HPDE6-E6E7 (cell line): Measurements from ENCODE around the gene AK2.
"Not testable (repeated sequence)": the region's sequence is repeated elsewhere in the genome, so short reads cannot be mapped to it uniquely, and the experiment has no call there.

Experiments used
- DNase-seq: peaks from one replicate; pipeline ENCODE4 v3.0.0; 2011; ENCODE audit warnings: missing footprints; ENCODE audit errors: extremely low spot score

The AK2 gene

DNA sequence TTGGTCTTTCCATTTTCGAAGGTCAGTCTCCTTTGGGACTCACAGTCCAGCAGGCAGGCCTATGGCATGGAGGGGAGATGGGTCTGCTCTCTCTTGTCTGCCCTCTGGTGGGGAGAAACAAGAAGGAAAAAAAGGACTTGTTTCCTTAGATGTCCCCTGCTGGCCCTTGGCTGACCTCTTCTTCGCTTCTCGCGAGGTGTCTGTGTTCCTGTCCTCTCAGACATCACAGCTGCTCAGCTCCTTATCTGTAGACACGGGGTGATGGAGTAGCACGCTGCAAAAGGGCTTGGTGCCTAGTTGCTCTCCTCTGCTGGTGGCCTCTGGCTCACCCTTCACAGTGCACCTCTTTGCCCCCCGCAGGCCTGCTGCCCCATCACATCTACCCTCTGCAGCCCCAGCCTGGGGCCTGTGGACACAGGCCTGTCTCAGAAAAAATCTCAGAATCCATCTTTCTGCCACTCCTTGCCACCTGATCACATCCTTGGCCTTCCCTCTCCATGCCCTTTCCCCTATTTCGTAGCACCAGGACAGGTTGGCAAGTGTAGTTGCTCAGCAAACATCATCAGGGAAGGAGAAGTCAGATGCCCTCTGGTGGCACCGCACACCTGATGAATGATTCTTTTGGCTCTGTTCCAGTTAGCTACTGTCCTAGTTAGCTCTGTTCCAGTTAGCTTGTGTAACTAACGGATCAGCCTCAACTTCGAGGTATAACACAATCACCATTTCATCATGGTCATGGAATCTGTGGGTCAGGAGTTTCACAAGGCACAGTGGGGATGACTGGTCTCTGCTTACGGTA is 18.7 kb upstream of the AK2 start:
- peak; percentile 21 for DNase-seq

DNA sequence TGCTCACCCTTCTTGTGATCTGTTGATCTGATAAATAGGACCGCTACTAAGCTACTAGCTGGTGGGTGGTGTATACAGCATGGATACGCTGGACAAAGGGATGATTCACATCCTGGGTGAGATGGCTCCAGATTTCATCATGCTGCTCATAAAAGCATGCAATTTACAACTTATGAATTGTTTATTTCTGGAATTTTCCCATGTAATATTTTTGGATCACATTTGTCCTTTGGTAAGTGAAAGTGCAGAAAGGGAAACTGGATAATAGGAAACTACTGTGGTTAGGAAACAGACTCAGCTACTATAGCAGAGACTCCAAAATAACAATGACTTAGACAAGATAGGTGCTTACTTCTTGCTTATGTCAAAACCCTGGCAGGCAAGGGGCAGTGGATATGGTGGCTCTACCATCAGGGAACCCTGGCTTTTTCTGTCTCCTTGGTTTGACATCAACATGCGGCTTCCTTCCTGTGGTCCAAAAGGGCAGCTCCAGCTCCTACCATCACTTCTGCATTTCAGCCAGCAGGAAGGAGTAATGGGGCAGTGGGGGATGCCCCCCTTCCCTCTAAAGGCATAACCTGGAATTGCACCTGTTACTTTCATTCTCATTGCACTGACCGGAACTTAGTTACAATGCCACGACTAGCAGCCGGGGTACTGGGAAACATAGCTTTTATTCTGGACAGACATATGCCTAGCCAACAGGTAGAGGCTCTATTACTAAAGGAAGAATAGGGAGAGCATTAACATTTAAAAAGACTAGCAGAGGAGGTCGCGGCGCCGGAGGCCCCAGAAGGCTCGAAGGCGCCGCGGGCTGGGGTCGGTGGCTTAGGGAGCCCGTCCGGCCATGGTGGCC is 13.8 kb upstream of the AK2 start:
- no peak for DNase-seq

DNA sequence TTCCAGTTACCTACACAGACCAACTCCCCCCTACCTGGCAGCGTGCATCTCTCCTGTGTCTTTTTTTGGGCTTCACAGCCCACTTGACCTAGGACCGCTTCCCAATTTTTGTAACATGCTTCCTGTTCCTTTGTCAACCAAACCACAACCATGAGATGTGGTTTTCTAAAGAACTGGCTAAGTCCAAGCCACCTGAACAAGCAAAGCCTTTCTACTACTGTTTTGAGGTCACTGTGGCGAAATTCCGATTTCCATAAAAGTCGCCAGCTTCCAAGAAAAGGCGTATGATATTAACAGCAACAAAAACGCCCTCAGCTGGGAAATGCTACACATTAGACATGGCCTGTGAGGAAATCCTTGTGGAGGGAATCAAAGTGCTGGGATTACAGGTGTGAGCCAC is 12.7 kb upstream of the AK2 start:
- no peak for DNase-seq

DNA sequence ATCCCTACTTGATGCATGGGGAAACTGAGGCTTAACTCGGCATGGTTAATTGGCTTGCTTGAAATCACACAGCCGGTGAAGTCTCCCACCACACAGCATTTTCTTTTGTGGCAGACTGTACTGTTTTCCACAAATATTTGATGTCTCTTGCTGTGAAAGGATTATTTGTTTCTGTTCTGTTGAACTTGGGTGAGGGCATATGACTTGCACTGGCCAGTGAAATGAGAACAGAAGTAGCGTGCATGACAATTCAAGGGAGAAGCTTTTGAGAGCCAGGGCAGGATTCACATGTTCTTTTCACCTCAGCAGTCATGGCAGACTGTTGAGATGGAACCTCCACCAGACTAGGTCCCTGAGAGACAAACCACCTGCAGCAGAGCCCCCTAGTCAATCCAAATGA is 11.7 kb upstream of the AK2 start:
- DNase-seq: no peak

DNA sequence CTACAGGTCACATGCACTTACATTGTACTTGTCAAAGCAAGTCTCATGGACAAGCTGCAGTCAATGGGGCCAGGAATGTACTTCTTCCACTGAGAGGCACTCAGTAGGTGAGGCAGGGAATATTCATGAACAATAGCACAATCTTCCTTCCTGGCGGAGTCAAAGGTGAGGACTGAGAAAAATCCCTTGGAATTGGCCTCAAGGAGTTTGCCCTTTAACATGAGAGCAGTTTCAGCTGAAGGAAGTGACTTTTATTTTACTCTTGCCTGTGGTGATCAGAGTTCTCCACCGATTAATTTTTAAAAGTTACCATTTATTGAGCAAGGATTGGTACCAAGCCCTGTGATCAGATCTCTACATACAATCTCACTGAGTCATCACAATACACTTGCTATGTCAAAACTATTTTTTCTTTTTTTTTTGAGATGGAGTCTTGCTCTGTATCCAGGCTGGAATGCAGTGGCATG is 11.2 kb upstream of the AK2 start:
- no peak for DNase-seq

DNA sequence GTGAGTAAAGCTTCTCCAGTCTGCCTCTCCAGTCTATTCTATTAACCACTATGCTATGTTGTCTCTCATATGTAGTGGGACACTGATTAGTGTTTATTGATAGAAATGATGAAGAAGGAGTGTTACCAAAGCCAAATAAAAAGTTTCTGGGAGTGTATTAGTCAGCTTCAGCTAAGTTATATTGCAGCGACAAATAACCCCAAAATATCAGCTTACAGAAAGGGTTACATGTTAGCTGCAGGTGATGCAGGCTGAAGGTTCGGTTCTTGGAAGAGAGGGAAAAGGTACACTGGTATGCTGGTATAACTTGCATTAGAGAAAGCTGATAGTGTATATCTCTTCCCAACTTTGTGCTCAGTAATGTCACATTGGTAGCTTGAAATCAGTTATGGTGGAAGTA is 10.6 kb upstream of the AK2 start:
- DNase-seq: no peak

DNA sequence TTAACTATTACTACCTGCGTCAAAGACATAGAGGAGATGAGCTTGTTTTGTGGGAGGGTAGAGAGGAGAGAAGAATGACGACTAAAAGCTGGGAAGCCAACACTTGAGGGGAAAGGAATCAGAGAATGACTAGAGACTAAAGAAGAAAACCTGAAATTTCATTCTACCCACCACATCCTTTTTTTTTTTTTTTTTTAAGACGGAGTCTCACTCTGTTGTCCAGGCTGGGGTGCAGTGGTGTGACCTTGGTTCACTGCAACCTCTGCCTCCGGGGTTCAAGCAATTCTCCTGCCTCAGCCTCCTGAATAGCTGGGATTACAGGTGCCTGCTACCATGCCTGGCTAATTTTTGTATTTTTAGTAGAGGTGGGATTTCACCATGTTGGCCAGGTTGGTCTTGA is 9.6 kb upstream of the AK2 start:
- not testable (repeated sequence) for DNase-seq

DNA sequence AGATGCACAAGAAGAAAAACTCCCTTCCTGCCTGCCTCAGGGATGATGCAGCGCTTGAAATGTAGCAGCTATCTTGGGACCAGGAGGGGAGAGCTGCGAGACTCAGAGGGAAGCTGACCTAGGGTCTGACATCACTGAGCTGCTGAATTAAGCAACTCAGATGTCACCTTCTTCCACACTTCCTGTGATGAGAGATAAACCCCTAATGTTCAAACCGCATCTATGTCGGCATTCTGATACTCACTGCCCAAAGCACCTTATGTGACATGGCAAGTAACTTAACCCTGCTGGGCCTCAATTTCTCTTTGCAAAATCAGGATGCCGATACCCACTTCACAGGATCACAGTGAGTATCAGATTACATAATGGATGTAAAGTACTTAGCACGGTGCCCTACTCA is 9.1 kb upstream of the AK2 start:
- DNase-seq: no peak

DNA sequence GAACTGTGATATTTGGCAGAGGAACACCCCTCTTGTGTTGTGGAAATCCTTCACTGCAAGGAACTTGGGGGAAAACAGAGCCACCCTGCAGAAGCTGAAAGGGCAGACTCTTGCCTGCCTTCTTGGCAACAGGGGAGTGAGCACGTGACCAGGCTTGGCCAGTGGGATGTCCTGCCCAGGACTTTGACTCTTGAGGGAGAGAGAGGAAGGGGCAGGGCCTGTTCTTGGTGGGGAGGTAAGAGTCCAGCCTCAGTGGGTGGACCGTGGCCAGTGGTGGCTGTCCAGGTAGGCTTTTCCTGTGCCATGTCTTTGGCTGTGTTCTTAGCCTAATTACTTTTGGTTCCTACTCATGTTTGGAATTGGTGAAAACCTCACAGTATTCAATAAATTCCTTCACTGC is 8.6 kb upstream of the AK2 start:
- no peak for DNase-seq

DNA sequence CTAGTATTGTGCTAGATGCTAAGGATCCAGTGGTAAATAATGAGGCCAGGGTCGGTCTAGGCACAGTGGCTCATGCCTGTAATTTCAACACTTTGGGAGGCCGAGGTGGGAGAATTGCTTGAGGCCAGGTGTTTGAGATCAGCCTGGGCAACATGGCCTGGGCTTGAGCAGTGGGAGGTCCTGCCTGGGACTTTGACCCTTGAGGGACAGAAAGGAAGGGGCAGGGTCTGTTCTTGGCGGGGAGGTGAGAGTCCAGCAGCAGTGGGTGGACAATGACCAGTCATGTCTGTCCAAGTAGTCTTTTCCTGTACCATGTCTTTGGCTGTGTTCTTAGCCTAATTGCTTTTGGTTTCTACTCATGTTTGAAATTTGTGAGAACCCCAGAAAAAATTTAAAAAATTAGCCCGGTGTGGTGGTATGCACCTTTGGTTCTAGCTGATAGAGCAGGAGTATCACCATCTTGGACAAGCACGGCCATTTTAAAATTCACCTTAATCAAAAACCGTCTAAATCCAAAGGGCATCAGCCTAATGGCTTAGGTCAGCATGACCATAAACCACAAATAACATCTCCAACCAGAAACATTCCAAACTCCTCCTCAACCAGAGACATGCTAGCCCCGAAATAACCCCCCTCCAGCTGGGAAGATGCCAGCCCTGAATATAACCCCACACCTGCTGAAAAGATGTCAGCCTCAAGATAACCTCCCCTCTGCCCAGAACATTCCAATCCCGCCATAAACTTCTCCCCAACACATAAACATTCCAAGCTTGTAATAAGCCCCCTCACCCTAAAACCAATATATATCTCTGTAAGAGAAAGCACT is 6.8 kb upstream of the AK2 start:
- no peak for DNase-seq

DNA sequence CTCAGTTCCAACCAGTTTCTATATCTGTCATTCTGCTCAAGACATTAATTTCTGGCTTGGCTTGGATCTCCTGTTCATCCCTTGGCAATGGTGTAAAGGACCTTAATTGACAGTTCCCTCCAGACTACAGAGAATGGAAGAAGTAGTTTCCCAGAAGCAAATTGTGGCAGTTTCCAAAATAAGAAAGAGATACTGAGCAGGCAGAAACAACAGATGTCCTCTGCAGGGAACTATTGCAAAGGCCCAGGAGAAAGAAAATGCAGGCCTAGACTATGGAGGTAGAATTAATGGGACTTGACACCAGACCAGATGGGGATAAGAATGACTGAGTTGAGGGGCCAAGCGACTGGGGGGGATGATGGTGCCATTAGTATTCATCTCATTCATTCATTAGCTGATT is 6.1 kb upstream of the AK2 start:
- DNase-seq: no peak

DNA sequence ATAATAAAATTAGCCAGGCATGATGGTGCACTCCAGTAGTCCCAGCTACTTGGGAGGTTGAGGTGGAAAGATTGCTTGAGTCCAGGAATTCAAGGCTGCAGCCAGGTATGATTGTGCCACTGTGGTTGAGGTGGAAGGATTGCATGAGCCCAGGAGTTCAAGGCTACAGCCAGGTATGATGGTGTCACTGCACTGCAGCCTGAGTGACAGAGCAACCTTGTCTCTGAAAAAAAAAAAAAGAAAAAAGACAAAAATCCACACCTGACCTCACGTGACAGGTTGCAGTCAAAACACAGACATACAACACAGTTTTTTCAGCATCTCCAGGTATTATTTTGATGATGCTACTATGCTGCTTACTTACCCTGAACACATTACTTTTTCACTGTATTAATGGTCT is 4.3 kb upstream of the AK2 start:
- no peak for DNase-seq

DNA sequence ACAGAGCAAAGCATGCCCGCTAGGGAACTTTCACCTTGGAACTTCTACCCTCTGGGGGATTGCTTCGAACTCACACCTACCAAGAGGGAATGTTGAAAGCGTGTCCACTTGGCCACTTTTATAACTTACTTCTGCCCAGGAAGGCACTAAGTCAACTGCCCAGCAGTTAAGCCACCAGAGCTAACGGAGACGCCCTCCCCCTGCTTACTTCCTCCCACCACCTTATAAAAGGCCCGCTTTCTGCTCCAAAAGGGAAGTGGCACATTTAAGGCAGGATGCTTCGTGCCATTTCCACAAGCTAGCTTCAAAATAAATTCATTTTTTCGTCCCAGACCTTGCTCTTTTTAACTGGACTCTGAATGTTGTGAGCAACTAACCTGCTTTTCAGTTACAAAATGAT is 3.2 kb upstream of the AK2 start:
- no peak for DNase-seq

DNA sequence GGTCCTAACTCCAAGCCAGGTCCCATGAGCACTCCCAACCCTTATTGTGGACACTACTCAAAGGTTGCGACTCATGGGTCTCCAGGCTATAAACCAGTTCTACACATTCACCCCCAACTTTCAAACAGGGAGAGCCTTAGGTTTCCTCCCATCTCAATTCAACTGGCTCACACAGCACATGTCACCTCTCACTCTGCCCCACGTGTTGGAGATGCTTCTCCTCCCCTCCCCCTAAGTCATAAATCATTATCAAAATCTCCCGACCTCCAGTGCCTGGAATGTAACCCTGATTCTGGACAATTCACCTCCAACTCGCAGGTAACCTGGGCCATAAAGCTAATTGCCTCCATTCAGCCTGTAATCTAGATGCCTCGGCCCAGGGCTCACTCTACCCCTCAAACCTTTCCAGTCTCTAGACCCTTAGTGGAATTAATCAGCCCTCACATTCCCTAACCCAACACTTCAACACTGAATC is 595 bp downstream of the AK2 start:
- DNase-seq: no peak

DNA sequence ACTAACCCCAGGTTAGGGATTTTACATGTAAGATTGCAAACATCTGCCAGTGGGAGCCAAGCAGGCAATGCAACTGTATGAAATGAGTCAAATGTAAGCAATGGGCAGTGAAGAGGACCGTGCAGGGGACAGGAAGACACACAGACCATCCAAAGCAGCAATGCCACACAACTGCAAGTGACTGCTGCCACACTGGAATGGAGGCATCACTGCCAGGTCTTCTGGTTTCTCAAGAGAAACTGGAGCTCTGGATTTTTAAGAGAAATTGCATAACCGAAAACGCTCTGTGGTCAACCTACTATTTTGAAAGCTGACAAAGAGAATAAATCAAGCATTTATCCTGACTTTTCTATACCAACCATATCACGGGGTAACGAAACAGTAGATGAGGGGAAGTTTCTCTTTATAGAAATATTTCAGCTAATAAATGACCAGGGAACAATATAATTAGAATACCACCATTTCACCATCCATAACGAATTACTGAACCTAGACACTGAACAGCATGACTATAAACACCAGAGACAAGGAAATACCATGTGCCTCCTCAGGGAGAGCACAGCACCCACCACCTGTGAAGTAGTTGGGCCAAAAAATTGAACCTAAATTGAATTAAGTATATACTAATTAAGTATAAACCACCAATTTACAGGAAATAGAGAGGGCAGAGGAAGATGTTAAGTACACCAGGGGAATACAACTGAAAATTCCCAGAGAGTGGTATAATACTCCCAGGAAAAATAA is 4.4 kb downstream of the AK2 start:
- no peak for DNase-seq

DNA sequence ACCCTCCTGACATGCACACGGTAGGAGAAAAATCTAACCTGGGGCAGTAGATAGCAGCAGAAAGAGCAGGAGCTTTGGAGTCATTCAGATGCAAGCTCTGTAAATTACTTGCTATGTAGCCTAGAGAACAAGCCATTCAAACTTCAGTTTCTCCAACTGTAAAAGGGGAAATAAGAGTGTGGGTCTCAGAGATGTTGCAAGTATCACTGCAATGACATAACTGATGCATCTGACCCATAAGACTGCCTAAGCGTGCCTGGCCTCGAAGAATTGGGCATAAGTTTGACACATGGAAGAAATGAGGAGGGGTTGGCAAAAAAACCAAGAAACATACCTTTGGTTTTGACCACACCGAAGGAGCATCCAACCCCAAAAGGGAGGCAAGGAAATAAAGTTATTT is 5.2 kb downstream of the AK2 start:
- no peak for DNase-seq

DNA sequence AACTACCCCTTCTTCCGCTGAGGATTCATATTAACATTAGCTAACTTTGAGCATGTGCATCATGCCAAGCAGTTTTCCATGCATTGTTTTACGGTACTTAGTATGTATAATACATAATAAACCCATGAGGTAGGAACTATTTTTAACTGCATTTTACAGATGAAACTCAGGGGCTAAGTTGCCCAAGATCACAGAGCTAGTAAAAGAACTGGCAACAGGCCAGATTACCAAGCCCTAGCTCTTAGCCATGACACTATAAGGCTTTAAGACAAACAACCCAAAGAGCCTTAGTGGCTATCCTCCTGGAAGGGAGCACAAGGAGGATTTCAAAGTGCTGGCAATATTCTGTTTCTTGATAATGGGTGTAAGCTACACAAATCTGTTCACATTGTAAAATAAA is 6.1 kb downstream of the AK2 start:
- DNase-seq: no peak

DNA sequence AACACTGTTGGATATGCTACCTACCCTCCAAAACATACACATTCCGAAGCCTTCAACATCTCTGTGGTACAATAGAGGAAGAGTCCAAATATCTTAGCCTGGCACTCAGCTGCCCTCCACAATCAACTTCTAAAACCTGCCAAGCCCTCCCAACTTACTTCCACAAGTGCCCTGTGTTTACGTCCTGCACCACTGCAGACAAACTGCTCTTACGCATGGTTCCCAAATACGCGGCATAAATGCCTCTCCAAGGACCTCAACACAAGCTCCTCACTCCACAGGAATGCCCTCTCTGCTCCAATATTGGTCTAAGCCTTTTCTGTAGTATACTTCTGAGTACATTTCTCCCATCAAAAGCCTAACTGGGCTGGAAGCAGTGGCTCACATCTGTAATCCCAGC is 6.8 kb downstream of the AK2 start:
- DNase-seq: no peak

DNA sequence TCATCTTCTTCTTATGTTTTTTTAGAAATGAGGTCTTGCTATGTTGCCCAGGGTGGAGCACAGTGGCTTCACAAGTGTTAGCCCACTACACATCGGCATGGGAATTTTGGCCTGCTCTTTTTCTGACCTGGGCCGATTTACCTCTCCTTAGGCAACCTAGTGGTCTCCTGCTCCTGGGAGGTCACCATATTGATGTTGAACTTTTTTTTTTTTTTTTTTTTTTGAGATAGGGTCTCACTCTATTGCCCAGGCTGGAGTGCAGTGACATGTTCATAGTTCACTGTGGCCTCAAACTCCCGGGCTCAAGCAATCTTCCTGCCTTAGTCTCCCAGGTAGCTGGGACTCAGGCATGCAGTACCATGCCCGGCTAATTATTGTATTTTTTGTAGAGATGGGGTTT is 7.5 kb downstream of the AK2 start:
- no peak for DNase-seq

DNA sequence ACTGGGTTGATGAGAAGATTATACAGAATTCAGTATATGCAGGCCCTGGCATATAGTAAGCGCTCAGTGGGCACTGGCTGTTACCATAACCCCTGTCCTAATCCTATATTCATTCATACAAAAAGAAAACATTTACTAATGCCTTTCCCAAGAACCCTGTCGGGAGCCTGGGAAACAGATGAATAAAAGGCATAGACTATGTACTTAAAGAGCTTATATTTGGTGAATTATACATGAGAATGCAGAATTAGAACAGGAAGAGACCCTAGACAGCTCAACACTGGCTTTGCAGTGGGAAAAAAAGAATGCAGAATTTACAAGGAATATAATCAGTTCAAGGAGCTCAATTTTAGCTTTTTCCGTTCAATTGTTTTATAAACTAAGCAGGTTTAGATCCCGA is 10.9 kb downstream of the AK2 start:
- no peak for DNase-seq

DNA sequence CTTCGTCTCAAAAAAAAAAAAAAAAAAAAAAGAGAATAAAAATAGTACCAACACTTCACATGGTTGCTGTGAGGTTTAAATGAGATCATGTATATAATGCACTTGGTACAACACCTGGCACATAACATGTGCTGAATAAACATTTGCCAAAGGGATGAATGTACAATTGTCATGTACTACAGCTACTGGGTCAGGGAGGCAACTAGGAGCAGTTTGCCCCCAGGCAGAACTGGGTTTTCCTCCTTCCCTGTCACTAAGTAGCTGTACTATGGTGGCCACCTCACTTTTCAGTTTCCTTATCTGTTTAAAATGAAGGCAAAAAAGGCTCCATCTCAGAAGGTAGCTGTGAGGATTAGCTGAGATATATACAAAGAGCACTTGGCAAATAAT is 11.5 kb downstream of the AK2 start:
- DNase-seq: no peak
